Immature natural killer cell (primary cell): ENCODE data around the gene ZBTB42. TPM values are rescaled to one million over a fixed set of nuclear protein-coding genes. Genes with fewer than 3 reads are reported as not detected.
"Not testable (repeated sequence)": the region's sequence is repeated elsewhere in the genome, so short reads cannot be mapped to it uniquely, and the experiment has no call there.

Experiments used
- DNase-seq, 3 donors: peaks; one replicate each; pipeline ENCODE4 v3.0.0; 2022; ENCODE audit warnings: mixed read lengths in 1 of 3
- H3K27ac Mint-ChIP-seq, 6 donors: one replicate each; pipeline ENCODE4 v1.8.0; 2020; ENCODE audit warnings: mixed read lengths in 6 of 6, mild to moderate bottlenecking in 5 of 6, inconsistent platforms in 4 of 6, moderate library complexity in 3 of 6
- H3K27me3 Mint-ChIP-seq, 3 donors: one replicate each; pipeline ENCODE4 v1.8.0; 2020 to 2021; ENCODE audit warnings: low read depth in 3 of 3, mild to moderate bottlenecking in 3 of 3, mixed read lengths in 3 of 3, moderate library complexity in 3 of 3, inconsistent platforms in 1 of 3
- H3K36me3 Mint-ChIP-seq, 3 donors: one replicate each; pipeline ENCODE4 v1.8.0; 2020; ENCODE audit warnings: mixed read lengths in 3 of 3, inconsistent platforms in 2 of 3, mild to moderate bottlenecking in 2 of 3
- H3K4me1 Mint-ChIP-seq, 2 donors: one replicate each; pipeline ENCODE4 v1.8.0; 2020; ENCODE audit warnings: inconsistent platforms in 2 of 2, mild to moderate bottlenecking in 2 of 2, mixed read lengths in 2 of 2, moderate library complexity in 1 of 2
- H3K4me3 Mint-ChIP-seq, 5 donors: one replicate each; pipeline ENCODE4 v1.8.0; 2020; ENCODE audit warnings: mild to moderate bottlenecking in 5 of 5, mixed read lengths in 5 of 5, inconsistent platforms in 3 of 5, moderate library complexity in 3 of 5
- H3K9me3 Mint-ChIP-seq, 6 donors: one replicate each; pipeline ENCODE4 v1.8.0; 2020; ENCODE audit warnings: mild to moderate bottlenecking in 6 of 6, mixed read lengths in 6 of 6, inconsistent platforms in 4 of 6, moderate library complexity in 3 of 6
- polyA plus RNA-seq, 3 donors: library from polyadenylated mRNA; unstranded; fragments of 300-500 nt; fragmentation: Illumina TruSeq; gene quantifications; one replicate each; pipeline ENCODE4 v1.2.3, GENCODE V29; 2021

The ZBTB42 gene
- polyA plus RNA-seq, 3 donors from 2014 or later: 0.25 to 2.4 (median 2.0) TPM

DNA sequence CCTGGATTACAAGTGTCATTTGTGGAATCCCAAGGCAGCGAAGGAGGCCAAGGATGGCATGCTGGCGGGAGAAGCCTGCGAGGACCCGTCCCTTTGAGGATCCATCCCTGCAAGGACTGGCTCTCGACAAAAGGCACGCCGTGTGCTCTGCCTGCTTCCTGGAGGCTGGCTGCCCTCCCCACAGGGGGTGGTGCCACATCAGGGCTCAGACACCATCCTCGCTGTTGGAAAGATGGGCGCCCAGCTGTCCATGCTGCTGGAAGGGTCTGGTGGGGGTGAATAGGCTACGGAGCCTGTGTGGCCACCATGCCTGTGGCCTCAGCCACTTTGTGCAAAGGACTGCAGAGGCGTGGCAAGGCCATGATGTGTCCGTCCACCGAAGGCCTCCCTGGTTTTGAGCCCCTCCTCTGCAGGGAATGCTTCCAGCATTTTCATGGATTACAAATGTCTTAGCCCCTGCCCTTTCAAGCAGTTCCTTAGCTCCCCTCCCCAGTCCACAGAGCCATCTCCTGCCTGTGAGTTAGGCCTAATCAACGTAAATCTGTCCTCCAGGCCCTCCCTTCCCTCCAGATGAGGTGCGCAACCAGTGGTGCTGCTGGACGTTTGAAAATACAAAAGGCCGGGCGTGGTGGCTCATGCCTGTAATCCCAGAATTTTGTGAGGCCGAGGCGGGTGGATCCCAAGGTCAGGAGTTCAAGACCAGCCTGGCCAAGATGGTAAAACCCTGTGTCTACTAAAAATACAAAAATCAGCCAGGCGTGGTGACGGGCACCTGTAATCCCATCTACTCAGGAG, 22.1 kb downstream of the ZBTB42 start:
- H3K4me3 Mint-ChIP-seq: no peak overlapping the region
- DNase-seq: no peak
- H3K36me3 Mint-ChIP-seq: peaks cover 0 to 3% (median 0%) of the 10 kb centered on the region in 3 donors
- no peaks in the 10 kb centered on the region for H3K9me3 Mint-ChIP-seq
- peaks cover 10 to 14% (median 11%) of the 10 kb centered on the region in 3 donors for H3K27me3 Mint-ChIP-seq
- peaks cover 23 to 25% of the 10 kb centered on the region in 2 donors for H3K4me1 Mint-ChIP-seq
- no peak overlapping the region for H3K27ac Mint-ChIP-seq

DNA sequence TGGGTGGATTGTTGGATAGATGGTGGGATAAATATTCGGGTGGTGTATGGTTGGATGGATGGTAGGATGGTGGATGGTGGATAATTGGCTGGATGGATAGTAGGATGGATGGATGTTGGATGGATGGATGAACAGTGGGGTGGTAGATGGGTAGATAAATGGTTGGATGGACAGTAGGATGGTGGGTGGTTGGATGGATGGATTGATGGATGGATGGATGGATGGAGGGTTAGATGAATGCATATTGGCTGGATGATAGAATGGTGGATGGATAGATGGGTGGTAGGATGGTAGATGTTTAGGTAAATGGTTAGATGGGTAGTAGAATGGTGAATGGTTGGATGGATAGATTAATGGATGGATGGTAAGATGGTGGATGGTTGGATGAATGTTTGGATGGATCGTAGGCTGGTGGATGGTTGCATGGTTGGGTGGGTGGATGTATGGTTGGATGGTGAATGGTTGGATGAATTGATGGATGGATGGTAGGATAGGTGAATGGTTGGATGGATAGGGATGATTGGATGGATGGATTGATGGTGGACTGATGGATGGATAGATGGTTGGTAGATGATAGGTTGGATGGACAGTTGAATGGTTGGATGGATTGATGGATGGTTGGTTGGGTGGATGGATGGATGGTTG, 23.6 kb downstream of the ZBTB42 start:
- Mint-ChIP-seq H3K36me3 (peaks cover 0 to 3% (median 0%) of the 10 kb centered on the region in 3 donors), H3K4me3 (peak overlapping the region; percentile 62 to 85 (median 82)), H3K4me1 (peaks cover 23 to 25% of the 10 kb centered on the region in 2 donors), H3K27me3 (peaks cover 10 to 14% (median 11%) of the 10 kb centered on the region in 3 donors), H3K9me3 (no peaks in the 10 kb centered on the region), H3K27ac (peak overlapping the region in 3 of 6 donors; percentile 29 to 70 (median 31))
- DNase-seq: no peak

DNA sequence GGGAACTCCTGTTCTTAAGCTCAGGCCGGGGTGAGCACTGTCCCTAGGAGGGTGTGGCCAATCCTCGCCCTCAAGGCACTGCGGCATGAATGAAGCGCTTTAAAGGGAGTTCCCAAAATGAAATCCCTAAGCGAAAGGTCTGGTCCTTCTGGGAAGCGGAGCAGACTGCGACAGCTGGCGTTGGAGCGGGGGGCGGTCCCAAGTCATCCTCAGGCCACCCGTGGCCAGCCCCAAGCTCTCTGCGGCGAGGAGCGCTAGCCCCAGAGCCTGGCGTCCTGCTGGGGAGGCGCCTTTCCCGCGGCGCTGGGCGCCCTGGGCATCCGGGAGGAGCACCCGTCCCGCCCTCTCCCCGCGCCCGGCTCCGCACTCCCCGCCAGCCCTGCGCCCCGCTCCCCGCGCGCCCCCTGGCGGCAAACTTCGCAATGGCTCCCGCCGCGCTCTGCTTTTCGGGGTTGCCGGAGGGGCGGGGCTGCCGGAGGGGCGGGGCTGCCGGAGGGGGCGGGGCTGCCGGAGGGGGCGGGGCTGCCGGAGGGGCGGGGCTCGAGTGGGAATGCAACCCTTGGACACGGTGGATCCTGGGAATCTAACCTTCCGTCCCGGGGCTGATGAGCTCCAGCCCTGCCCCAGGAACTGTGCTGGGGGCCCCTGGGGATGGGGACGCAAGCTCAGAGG, 25.4 kb downstream of the ZBTB42 start:
- H3K27me3 Mint-ChIP-seq: peaks cover 10 to 12% (median 11%) of the 10 kb centered on the region in 3 donors
- H3K4me3 Mint-ChIP-seq: peak overlapping the region; percentile 62 to 85 (median 82)
- peaks cover 23 to 25% of the 10 kb centered on the region in 2 donors for H3K4me1 Mint-ChIP-seq
- H3K36me3 Mint-ChIP-seq: peaks cover 0 to 3% (median 0%) of the 10 kb centered on the region in 3 donors
- no peaks in the 10 kb centered on the region for H3K9me3 Mint-ChIP-seq
- peak overlapping the region in 1 of 6 donors; percentile 35 for H3K27ac Mint-ChIP-seq
- DNase-seq: peak; percentile 92 to 93 (median 93)

DNA sequence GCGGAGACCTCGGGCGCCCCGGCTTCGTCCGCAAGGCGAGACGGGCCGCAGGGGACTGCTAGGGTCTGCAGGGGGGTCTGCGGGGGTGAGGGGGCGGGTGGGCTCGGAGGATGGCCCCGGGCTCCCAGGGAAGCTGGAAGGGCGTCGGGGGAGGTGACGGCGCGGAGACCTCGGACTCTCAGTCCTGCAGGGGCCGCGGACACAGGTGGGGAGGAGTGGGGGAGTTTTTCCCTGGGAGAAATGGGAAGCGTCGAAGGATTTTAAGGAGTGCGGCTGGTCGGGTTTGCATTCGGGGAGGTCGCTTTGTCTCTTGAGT, 25.9 kb downstream of the ZBTB42 start:
- no peak for DNase-seq
- H3K36me3 Mint-ChIP-seq: peaks cover 0 to 3% (median 0%) of the 10 kb centered on the region in 3 donors
- H3K9me3 Mint-ChIP-seq: no peaks in the 10 kb centered on the region
- peak overlapping the region; percentile 75 to 84 (median 78) for H3K4me3 Mint-ChIP-seq
- no peak overlapping the region for H3K27ac Mint-ChIP-seq
- H3K27me3 Mint-ChIP-seq: peaks cover 10 to 12% (median 11%) of the 10 kb centered on the region in 3 donors
- peaks cover 23 to 25% of the 10 kb centered on the region in 2 donors for H3K4me1 Mint-ChIP-seq

DNA sequence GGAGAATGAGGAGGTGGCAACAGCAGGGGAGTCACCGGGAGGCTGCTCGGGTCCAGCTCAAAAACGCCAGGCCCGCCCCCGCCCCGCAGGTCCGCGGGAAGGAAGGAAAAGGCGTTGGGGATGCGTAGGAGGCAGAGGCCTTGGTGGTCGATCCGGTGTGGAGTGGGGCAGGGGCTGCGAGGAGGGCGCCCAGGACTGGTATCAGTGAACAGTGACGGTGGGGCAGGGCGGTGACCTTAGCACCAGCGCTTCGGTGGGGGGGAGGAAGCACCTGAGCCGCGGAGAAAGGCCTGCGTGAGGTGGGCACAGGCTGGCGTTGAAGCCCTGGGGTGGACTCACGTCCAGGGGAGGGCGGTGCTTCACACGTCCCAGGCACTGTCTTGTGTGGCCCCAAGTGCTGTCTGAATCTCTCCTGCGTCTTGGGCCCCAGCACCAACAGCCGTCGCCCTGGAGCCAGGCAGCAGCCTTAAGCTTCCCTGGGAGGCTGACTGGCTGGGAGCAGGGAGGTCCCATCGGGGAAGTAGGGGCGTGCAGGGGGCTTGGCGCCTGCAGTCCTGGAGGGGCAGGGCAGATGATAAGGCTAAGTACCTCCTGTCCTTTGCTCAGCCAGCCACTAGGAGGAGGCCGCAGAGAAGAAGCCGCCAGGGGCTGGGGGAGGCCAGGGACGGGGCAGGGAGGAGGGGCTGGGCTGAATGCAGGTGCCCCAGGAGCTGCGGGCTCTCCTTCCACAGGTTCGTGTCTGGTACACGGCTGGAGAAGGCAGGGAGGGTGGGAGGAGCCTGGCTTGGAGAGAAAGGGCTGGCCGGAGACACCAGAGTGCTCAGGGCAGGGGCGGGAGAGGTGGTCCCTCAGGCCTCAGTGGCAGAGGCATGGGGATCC, 26.5 kb downstream of the ZBTB42 start:
- Mint-ChIP-seq H3K4me3 (peak overlapping the region; percentile 75 to 84 (median 78)), H3K27ac (no peak overlapping the region), H3K9me3 (no peaks in the 10 kb centered on the region), H3K27me3 (peaks cover 11 to 15% (median 12%) of the 10 kb centered on the region in 3 donors), H3K4me1 (peaks cover 23 to 25% of the 10 kb centered on the region in 2 donors), H3K36me3 (peaks cover 0 to 3% (median 0%) of the 10 kb centered on the region in 3 donors)
- DNase-seq: peak; percentile 46 to 50 (median 50)

DNA sequence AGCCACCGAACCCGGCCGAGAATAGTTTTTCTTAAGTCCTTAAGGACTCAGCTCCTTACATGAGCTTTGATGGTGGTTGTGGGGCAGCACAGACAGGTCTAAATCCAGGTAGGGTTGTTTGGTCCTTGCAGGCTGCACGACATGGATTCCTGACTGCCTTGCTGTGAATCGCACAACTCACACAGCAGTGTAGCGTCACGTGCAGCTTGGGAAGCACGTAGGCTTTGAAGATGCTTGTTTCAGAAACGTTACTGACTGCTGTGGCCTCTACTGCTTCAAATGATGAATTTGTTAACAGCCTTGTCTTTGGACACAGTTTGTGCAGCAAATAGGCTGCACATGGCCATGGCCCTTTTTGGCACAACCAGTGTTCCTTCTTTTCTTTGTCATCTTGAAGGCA, 29.9 kb downstream of the ZBTB42 start:
- Mint-ChIP-seq H3K27ac (no peak overlapping the region), H3K27me3 (peaks cover 2 to 6% (median 3%) of the 10 kb centered on the region in 3 donors), H3K4me3 (no peak overlapping the region), H3K36me3 (no peaks in the 10 kb centered on the region), H3K4me1 (peaks cover 9 to 11% of the 10 kb centered on the region in 2 donors), H3K9me3 (no peaks in the 10 kb centered on the region)
- DNase-seq: no peak

DNA sequence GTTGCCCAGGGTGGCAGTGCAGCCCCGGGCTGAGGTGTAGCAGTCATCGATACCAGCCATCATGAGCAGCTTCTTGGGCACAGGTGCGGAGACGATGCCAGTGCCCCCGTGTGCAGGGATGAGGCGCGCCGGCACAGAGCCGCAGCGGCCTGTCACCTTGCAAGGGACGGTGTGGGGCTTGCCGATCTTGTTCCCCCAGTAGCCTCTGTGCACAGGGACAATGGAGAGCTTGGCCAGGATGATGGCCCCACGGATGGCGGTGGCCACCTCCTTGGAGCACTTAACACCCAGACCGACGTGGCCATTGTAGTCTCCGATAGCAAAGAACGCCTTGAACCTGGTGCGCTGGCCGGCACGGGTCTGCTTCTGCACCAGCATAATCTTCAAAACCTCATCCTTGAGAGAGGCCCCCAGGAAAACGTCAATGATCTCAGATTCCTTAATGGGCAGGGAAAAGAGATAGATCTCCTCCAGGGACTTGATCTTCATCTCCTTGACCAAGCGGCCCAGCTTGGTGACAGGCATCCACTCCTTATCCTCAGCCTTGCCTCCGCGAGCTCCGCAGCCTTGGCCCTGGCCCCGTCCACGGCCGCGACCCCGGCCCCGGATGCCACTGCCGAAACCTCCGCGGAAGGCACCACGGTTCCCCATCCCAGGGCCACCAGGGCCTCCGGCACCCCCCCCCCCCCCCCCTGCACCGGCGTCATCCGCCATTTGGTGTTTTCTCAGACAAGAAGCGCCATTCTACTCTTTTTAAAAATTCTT, 35.5 kb downstream of the ZBTB42 start:
- H3K4me1 Mint-ChIP-seq, H3K9me3 Mint-ChIP-seq, DNase-seq, H3K27ac Mint-ChIP-seq, H3K36me3 Mint-ChIP-seq, H3K27me3 Mint-ChIP-seq, H3K4me3 Mint-ChIP-seq: not testable (repeated sequence)

DNA sequence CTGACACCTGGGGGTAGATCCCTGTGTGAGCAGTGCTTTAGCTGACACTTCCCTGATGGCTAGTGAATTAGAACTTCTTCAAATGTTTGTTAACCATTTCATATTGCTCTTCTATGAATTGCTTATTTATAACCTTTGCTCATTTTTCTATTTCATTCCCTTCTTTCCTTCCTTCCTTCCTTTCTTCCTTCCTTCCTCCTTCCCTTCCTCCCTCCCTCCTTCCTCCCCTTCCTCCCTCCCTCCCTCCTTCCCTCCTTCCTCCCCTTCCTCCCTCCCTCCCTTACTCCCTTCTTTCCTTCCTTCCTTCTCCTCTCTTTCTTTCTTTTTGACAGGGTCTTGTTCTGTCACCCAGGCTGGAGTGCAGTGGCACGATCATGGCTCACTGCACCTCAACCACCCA, 40.8 kb downstream of the ZBTB42 start:
- no peak for DNase-seq
- Mint-ChIP-seq H3K27me3 (peaks cover 11 to 26% (median 11%) of the 10 kb centered on the region in 3 donors), H3K4me3 (no peak overlapping the region), H3K36me3 (no peaks in the 10 kb centered on the region), H3K9me3 (no peaks in the 10 kb centered on the region), H3K27ac (no peak overlapping the region), H3K4me1 (no peaks in the 10 kb centered on the region)

DNA sequence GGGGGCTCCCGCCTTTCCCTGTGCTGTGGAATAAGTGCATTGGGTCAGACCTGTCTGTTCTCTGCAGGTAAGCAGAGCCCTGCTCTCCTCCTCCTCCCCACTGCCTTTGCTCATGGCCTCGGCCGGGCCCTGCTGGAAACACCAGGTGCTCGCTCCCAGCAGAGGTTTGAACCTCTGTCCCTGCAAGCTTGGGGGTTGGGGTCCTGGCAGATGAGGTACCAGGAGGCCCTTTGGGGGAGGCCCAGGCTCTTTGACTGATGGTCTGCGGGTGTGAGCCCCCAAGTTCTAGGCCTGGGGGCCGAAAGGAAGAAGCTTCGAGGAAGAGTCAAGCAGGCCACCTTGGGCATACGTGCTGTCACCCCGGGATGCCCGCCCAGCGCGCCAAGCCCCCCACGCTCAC, 42.1 kb downstream of the ZBTB42 start:
- Mint-ChIP-seq H3K27ac (no peak overlapping the region), H3K9me3 (no peaks in the 10 kb centered on the region), H3K4me3 (no peak overlapping the region), H3K4me1 (no peaks in the 10 kb centered on the region), H3K27me3 (peaks cover 11 to 31% (median 12%) of the 10 kb centered on the region in 3 donors), H3K36me3 (no peaks in the 10 kb centered on the region)
- no peak for DNase-seq

DNA sequence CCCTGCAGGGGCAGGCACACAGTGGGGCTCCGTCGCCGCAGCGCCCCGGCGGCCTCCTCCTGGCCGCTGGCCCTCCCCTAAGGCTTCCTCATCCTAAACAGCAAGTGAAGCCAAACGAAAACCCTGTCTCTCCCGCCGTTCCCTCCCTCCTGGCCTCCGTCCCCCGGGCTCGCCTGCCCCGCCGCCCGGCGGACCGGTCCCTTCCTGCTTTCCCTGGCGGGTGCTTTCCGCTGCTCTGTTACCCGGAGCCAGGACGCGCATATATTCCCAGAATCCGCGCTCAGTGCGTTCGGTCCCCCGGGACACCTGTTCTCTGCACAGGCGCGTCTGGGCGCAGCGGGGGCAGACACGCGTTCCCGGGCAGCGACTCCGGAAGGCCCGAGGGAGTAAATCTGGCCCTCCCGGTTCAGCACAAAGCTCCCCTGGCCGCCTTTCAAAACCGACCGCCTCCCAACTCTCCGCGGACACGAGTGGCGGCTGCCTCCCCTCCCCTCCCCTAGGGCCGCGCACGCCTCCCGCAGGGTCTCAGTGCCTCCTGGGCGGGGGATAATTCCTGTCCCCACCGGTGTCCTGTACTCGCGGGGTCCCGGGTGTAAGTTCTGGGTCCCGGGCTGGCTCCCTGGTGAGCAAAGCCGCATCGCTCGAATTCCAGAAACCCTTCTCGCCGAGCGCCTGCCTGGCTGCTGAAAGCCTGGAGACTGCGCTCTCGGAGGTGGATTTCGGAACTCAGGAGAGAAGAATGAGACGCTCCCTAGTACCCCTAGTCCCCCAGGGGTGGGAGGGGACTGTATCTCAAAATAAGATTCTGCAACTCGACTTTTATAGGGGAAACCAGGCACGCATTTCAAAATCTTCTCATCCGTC, 42.8 kb downstream of the ZBTB42 start:
- Mint-ChIP-seq H3K27ac (no peak overlapping the region), H3K4me3 (no peak overlapping the region), H3K9me3 (no peaks in the 10 kb centered on the region), H3K4me1 (no peaks in the 10 kb centered on the region), H3K36me3 (no peaks in the 10 kb centered on the region), H3K27me3 (peaks cover 9 to 31% (median 12%) of the 10 kb centered on the region in 3 donors)
- no peak for DNase-seq

DNA sequence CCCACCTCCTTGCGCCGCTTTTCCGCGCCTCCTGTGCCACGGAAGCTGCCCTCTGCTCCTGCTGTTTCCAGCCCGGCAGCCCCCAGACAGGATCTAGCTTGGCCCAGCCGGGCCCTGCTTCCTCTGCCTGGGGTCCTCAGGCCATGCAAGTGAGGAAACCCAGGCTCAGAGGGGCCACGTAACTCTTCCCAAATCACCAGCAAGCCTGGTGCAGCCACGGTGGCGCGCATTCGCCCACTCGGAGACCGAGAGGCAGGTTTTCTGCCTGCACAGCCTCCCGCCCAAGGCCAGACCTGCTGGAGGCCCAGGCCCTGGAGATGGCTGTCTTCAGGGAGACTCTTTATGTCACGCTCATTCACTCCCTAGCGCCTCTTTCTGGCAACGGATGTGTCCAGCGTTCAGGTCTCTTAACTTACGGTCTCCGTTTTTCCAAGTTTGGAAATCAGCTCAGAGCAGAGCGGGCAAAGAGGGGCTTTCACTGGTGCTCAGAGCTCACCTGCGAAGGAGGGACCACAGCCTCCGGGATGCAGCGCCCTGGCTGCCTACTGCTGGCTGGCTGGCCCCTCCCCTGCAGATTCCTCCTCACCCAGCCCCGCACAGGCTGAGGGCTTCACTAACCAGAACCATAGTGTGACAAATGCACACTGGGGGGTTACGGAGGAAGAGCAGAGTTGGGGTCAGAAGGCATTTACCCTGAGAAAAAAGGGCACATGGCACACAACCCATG, 43.6 kb downstream of the ZBTB42 start:
- Mint-ChIP-seq H3K4me3 (no peak overlapping the region), H3K36me3 (no peaks in the 10 kb centered on the region), H3K9me3 (no peaks in the 10 kb centered on the region), H3K27me3 (peaks cover 7 to 27% (median 12%) of the 10 kb centered on the region in 3 donors), H3K27ac (no peak overlapping the region), H3K4me1 (no peaks in the 10 kb centered on the region)
- no peak for DNase-seq
